Panc1 (cell line): ENCODE measurements around the gene SMARCB1.

Source experiments
- POLR2AphosphoS5 ChIP-seq: IDR thresholded peaks from 2 replicates; pipeline ENCODE4 v1.6.1; 2012; ENCODE audit warnings: mild to moderate bottlenecking, low read depth, low read length, moderate library complexity
- REST ChIP-seq, 2 experiments: IDR thresholded peaks; 2 replicates each; pipeline ENCODE4 v1.6.1; 2011 to 2012; ENCODE audit warnings: low read depth in 2 of 2, control low read depth in 1 of 2, low read length in 1 of 2, mild to moderate bottlenecking in 1 of 2, moderate library complexity in 1 of 2; ENCODE audit not compliant: insufficient read depth in 1 of 2
- SIN3A ChIP-seq: IDR thresholded peaks from 2 replicates; pipeline ENCODE4 v1.6.1; 2012; ENCODE audit warnings: low read depth, mild to moderate bottlenecking, low read length, moderate library complexity, borderline replicate concordance; ENCODE audit not compliant: insufficient read depth
- TCF7L2 ChIP-seq: IDR thresholded peaks from 2 replicates; pipeline ENCODE4 v1.6.1; 2011; ENCODE audit warnings: mild to moderate bottlenecking, low read depth, low read length, inconsistent platforms
- TF ChIP-seq, protein P1 (sequence below): fragments of 450-650 bp; IDR thresholded peaks from 2 replicates; pipeline ENCODE4 v1.5.1; 2017; ENCODE audit warnings: mild to moderate bottlenecking

DNA sequence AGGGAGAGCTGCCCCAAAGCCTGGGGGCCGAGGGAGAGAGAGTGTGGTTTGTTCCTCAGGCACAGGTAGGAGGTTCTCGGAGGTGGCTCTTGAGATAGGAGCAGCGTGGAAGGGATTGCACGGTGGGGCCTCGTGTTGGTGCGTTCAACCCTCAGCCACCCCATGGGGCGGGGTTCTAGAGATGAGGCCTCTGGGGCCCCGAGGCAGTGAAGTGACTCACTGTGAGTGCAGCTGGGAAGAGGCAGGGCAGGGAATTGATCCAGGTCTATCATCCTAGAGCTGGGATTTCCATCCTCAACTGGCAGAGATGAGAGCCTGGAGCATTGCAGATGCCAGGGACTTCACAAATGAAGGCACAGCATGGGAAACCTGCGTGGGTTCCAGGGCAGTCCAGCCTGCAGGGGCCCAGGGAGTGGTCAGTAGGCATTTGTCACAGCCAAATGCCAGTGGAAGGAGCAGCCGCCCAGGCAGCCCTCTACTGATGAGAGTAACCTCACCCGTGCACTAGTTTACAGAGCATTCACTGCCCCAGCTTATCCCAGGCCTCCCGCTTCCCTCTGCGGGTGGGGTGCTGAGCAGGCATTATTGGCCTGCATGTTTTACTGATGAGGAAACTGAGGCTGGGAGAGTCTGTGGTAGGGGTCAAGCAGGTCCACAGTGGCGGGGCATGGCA is 5.1 kb upstream of the SMARCB1 start:
- no peak for TF ChIP-seq SIN3A
- TF ChIP-seq, protein P1, sequence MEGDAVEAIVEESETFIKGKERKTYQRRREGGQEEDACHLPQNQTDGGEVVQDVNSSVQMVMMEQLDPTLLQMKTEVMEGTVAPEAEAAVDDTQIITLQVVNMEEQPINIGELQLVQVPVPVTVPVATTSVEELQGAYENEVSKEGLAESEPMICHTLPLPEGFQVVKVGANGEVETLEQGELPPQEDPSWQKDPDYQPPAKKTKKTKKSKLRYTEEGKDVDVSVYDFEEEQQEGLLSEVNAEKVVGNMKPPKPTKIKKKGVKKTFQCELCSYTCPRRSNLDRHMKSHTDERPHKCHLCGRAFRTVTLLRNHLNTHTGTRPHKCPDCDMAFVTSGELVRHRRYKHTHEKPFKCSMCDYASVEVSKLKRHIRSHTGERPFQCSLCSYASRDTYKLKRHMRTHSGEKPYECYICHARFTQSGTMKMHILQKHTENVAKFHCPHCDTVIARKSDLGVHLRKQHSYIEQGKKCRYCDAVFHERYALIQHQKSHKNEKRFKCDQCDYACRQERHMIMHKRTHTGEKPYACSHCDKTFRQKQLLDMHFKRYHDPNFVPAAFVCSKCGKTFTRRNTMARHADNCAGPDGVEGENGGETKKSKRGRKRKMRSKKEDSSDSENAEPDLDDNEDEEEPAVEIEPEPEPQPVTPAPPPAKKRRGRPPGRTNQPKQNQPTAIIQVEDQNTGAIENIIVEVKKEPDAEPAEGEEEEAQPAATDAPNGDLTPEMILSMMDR = no peak
- TF ChIP-seq REST (IDR thresholded peaks at IDR 0.05; ENCODE audit: insufficient read depth in 1 of 2, low read depth in 2 of 2, low read length in 1 of 2) = no peak
- TF ChIP-seq TCF7L2 = no peak
- no peak for TF ChIP-seq POLR2AphosphoS5
